H1 (cell line): Measurements from ENCODE around the gene ARHGAP4. TPM values are rescaled to one million over a fixed set of nuclear protein-coding genes. Genes with fewer than 3 reads are reported as not detected.

ENCODE experiments used
- CTCF ChIA-PET: fragments of 300-600 bp; sonication (Branson Sonifier 250); formaldehyde crosslinking; loops from one replicate; lab custom pipeline; 2021; ENCODE audit not compliant: partially characterized antibody; lab: Charles Lee
- POLR2A ChIA-PET: fragments of 300-600 bp; sonication (Branson Sonifier 250); formaldehyde crosslinking; loops from one replicate; lab custom pipeline; 2021; ENCODE audit warnings: inconsistent platforms; ENCODE audit not compliant: partially characterized antibody; lab: Charles Lee
- DNase-seq, 2 experiments: peaks; one replicate each; pipeline versions ENCODE4 v3.0.0 to v3.0.0-alpha.2; 2010 to 2022; ENCODE audit warnings: low spot score in 2 of 2, low read depth in 1 of 2, mixed read lengths in 1 of 2
- FAIRE-seq: peaks from 2 replicates; lab custom pipeline; 2011; peaks lifted over from hg19 to GRCh38; lab: Jason Lieb, UNC
- H2AFZ ChIP-seq: 2 replicates; pipeline ENCODE4 v1.8.1; 2012; ENCODE audit warnings: low read length, inconsistent platforms
- H2AK5ac ChIP-seq: 2 replicates; pipeline ENCODE4 v1.6.1; 2013; ENCODE audit warnings: low read depth, low read length
- H2BK120ac ChIP-seq: replicated peaks from 2 replicates; pipeline ENCODE3; 2013; ENCODE audit warnings: low read depth, low read length, inconsistent platforms
- H2BK12ac ChIP-seq: 2 replicates; pipeline ENCODE4 v1.6.1; 2013; ENCODE audit warnings: low read depth, low read length
- H2BK15ac ChIP-seq: 2 replicates; pipeline ENCODE4 v1.6.1; 2013; ENCODE audit warnings: low read length
- H2BK20ac ChIP-seq: 2 replicates; pipeline ENCODE4 v1.6.1; 2013; ENCODE audit warnings: low read length
- H2BK5ac ChIP-seq: 2 replicates; pipeline ENCODE4 v1.6.1; 2013; ENCODE audit warnings: low read depth, low read length
- H3K14ac ChIP-seq: 2 replicates; pipeline ENCODE4 v1.6.1; 2013; ENCODE audit warnings: inconsistent platforms; ENCODE audit not compliant: insufficient read length
- H3K18ac ChIP-seq: 2 replicates; pipeline ENCODE4 v1.6.1; 2013; ENCODE audit warnings: low read length; ENCODE audit errors: extremely low read depth
- H3K23ac ChIP-seq: 2 replicates; pipeline ENCODE4 v1.6.1; 2013; ENCODE audit warnings: inconsistent platforms; ENCODE audit not compliant: insufficient read length
- H3K23me2 ChIP-seq: 2 replicates; pipeline ENCODE4 v1.6.1; 2013; ENCODE audit warnings: low read depth, low read length
- H3K27ac ChIP-seq: 2 replicates; pipeline ENCODE4 v1.6.1; 2011; ENCODE audit warnings: low read depth, low read length, inconsistent platforms
- H3K27me3 ChIP-seq, 4 experiments: replicated peaks in 1 of 4; 1 replicate in 1 of 4; 2 replicates in 3 of 4; pipeline versions ENCODE4 v1.6.1 to v1.8.1; 2011 to 2013; ENCODE audit warnings: low read length in 3 of 4, mild to moderate bottlenecking in 3 of 4, inconsistent platforms in 2 of 4, mixed read lengths in 2 of 4, moderate library complexity in 1 of 4; ENCODE audit not compliant: control insufficient read depth in 3 of 4, insufficient read depth in 3 of 4; ENCODE audit errors: extremely low read depth in 1 of 4
- H3K36me3 ChIP-seq, 4 experiments: 2 replicates each; pipeline versions ENCODE4 v1.6.1 to v1.8.1; 2011 to 2013; ENCODE audit warnings: mild to moderate bottlenecking in 4 of 4, low read length in 3 of 4, moderate library complexity in 2 of 4, control low read depth in 1 of 4, inconsistent platforms in 1 of 4; ENCODE audit not compliant: insufficient read depth in 4 of 4, control insufficient read depth in 2 of 4
- H3K4ac ChIP-seq: replicated peaks from 2 replicates; pipeline ENCODE3; 2013; ENCODE audit warnings: low read length, low read depth, mixed read lengths, inconsistent platforms; ENCODE audit not compliant: insufficient read length
- H3K4me1 ChIP-seq, 4 experiments: replicated peaks in 1 of 4; 1 replicate in 1 of 4; 2 replicates in 3 of 4; pipeline versions ENCODE4 v1.6.1 to v1.8.1; 2011 to 2013; ENCODE audit warnings: low read length in 3 of 4, inconsistent platforms in 2 of 4, mixed read lengths in 1 of 4; ENCODE audit not compliant: insufficient read depth in 4 of 4, control insufficient read depth in 3 of 4
- H3K4me2 ChIP-seq, 2 experiments: 2 replicates each; pipeline versions ENCODE4 v1.6.1 to v1.8.1; 2011 to 2013; ENCODE audit warnings: low read depth in 2 of 2, low read length in 2 of 2, control low read depth in 1 of 2, inconsistent platforms in 1 of 2, mild to moderate bottlenecking in 1 of 2; ENCODE audit not compliant: insufficient read depth in 1 of 2
- H3K4me3 ChIP-seq, 4 experiments: fragments of 200-600, 300-600 bp in 1 of 4; sonication (generic), shearing (Covaris generic), sonication (Bioruptor Twin) in 1 of 4; 2 replicates each; pipeline versions ENCODE4 v1.5.1 to v1.8.1; 2011 to 2016; ENCODE audit warnings: low read length in 4 of 4, low read depth in 3 of 4, control low read depth in 2 of 4, inconsistent platforms in 2 of 4, mild to moderate bottlenecking in 2 of 4, mixed read lengths in 1 of 4, moderate library complexity in 1 of 4; ENCODE audit not compliant: insufficient read depth in 2 of 4; ENCODE audit errors: extremely low read depth in 1 of 4
- H3K56ac ChIP-seq: replicated peaks from 2 replicates; pipeline ENCODE3; 2013; ENCODE audit warnings: low read depth, mild to moderate bottlenecking, mixed read lengths, low read length, inconsistent platforms; ENCODE audit not compliant: insufficient read length
- H3K79me1 ChIP-seq: 2 replicates; pipeline ENCODE4 v1.6.1; 2013; ENCODE audit warnings: low read depth, low read length, control low read depth
- H3K79me2 ChIP-seq, 2 experiments: 2 replicates each; pipeline versions ENCODE4 v1.6.1 to v1.8.1; 2012 to 2013; ENCODE audit warnings: low read length in 2 of 2, mild to moderate bottlenecking in 2 of 2, inconsistent platforms in 1 of 2; ENCODE audit not compliant: insufficient read depth in 2 of 2, control insufficient read depth in 1 of 2
- H3K9ac ChIP-seq, 4 experiments: replicated peaks in 1 of 4; 1 replicate in 1 of 4; 2 replicates in 3 of 4; pipeline versions ENCODE4 v1.6.1 to v1.8.1; 2011 to 2013; ENCODE audit warnings: low read depth in 3 of 4, low read length in 3 of 4, control low read depth in 2 of 4, mild to moderate bottlenecking in 2 of 4, moderate library complexity in 2 of 4, inconsistent platforms in 1 of 4; ENCODE audit errors: extremely low read depth in 1 of 4
- H3K9me3 ChIP-seq, 2 experiments: 2 replicates each; pipeline versions ENCODE4 v1.6.1 to v1.8.1; 2012 to 2013; ENCODE audit warnings: mild to moderate bottlenecking in 2 of 2, moderate library complexity in 2 of 2, control low read depth in 1 of 2, inconsistent platforms in 1 of 2, low read depth in 1 of 2, low read length in 1 of 2, mixed read lengths in 1 of 2; ENCODE audit not compliant: insufficient read depth in 2 of 2
- H4K20me1 ChIP-seq, 2 experiments: replicated peaks in 1 of 2; 2 replicates each; pipeline versions ENCODE3 to v1.8.1; 2011 to 2013; ENCODE audit warnings: inconsistent platforms in 2 of 2, low read length in 2 of 2, mild to moderate bottlenecking in 1 of 2; ENCODE audit not compliant: insufficient read depth in 2 of 2, control insufficient read depth in 1 of 2
- H4K5ac ChIP-seq: 2 replicates; pipeline ENCODE4 v1.6.1; 2013; ENCODE audit warnings: low read length, low read depth, mixed read lengths, inconsistent platforms; ENCODE audit not compliant: insufficient read length
- H4K8ac ChIP-seq: 2 replicates; pipeline ENCODE4 v1.8.0; 2013; ENCODE audit warnings: mild to moderate bottlenecking, moderate library complexity, low read length, inconsistent platforms; ENCODE audit not compliant: insufficient read depth; ENCODE audit errors: extremely low read depth
- H4K91ac ChIP-seq: replicated peaks from 2 replicates; pipeline ENCODE3; 2013; ENCODE audit warnings: low read length, mixed read lengths, inconsistent platforms; ENCODE audit not compliant: insufficient read length
- ASH2L ChIP-seq: fragments of 200-600, 300-600 bp; sonication (generic); IDR thresholded peaks from one replicate; pipeline ENCODE4 v1.7.1; 2017; ENCODE audit warnings: low read length
- BCL11A ChIP-seq, 2 experiments: IDR thresholded peaks; one replicate each; pipeline ENCODE4 v1.6.1; 2011; ENCODE audit warnings: low read depth in 2 of 2, low read length in 2 of 2, mild to moderate bottlenecking in 2 of 2
- CBX5 ChIP-seq: fragments of 300-800, 300-1000 bp; sonication (generic); IDR thresholded peaks from 2 replicates; pipeline ENCODE4 v1.7.1; 2016; ENCODE audit warnings: antibody characterized with exemption, low read length, low read depth
- CREB1 ChIP-seq: IDR thresholded peaks from 2 replicates; pipeline ENCODE4 v1.6.1; 2012; ENCODE audit warnings: inconsistent platforms
- EP300 ChIP-seq, 2 experiments: IDR thresholded peaks; 1 replicate in 1 of 2; 2 replicates in 1 of 2; pipeline ENCODE4 v1.6.1; 2011 to 2012; ENCODE audit warnings: low read depth in 2 of 2, low read length in 2 of 2, mild to moderate bottlenecking in 2 of 2, borderline replicate concordance in 1 of 2, inconsistent platforms in 1 of 2, moderate library complexity in 1 of 2
- EZH2 ChIP-seq: fragments of 200-600 bp; sonication (generic); IDR thresholded peaks from 2 replicates; pipeline ENCODE4 v1.7.1; 2012; ENCODE audit warnings: low read depth, mild to moderate bottlenecking, moderate library complexity, low read length, inconsistent platforms; ENCODE audit not compliant: severe bottlenecking
- KDM4A ChIP-seq: IDR thresholded peaks from one replicate; pipeline ENCODE4 v1.7.1; 2012; ENCODE audit warnings: low read depth, mild to moderate bottlenecking, moderate library complexity, low read length, inconsistent platforms; ENCODE audit not compliant: severe bottlenecking
- NANOG ChIP-seq: IDR thresholded peaks from 2 replicates; pipeline ENCODE4 v1.6.1; 2011; ENCODE audit warnings: low read length, low read depth, mild to moderate bottlenecking, inconsistent platforms; ENCODE audit not compliant: insufficient read depth, poor library complexity, severe bottlenecking
- NRF1 ChIP-seq: IDR thresholded peaks from 2 replicates; pipeline ENCODE4 v1.6.1; 2011; ENCODE audit warnings: mild to moderate bottlenecking, low read depth, low read length, improper control_type of control experiment
- POLR2AphosphoS5 ChIP-seq: IDR thresholded peaks from 2 replicates; pipeline ENCODE4 v1.6.1; 2011; ENCODE audit warnings: low read depth, low read length
- TBP ChIP-seq: IDR thresholded peaks from 2 replicates; pipeline ENCODE4 v1.6.1; 2011; ENCODE audit warnings: low read depth, low read length, improper control_type of control experiment
- TEAD4 ChIP-seq: IDR thresholded peaks from 2 replicates; pipeline ENCODE4 v1.6.1; 2012; ENCODE audit warnings: low read depth, low read length, inconsistent platforms, mixed read lengths
- ZNF274 ChIP-seq: IDR thresholded peaks from 2 replicates; pipeline ENCODE4 v1.7.0; 2012; ENCODE audit warnings: low read length, borderline replicate concordance; ENCODE audit errors: extremely low read depth
- WGBS, 2 experiments: shearing (Covaris generic) in 1 of 2; methylation state at CpG; one replicate each; pipeline versions ENCODE4 v1.1.6 to v1.1.7; 2013 to 2015; ENCODE audit warnings: low lambda C conversion rate in 2 of 2, mixed read lengths in 2 of 2, inconsistent platforms in 1 of 2, low coverage in 1 of 2, missing lambda C conversion rate in 1 of 2; ENCODE audit not compliant: insufficient replicate concordance in 2 of 2, insufficient coverage in 1 of 2, insufficient read length in 1 of 2; ENCODE audit errors: extremely low coverage in 1 of 2, missing lambda C conversion rate in 1 of 2; 5-methylcytosine and 5-hydroxymethylcytosine counted together
- polyA plus RNA-seq, 7 experiments: library from polyadenylated mRNA; depleted of rRNA in 3 of 7; stranded (reverse) in 5 of 7; unstranded in 2 of 7; fragments of >200 nt in 5 of 7; fragments of 200-250 nt in 2 of 7; gene quantifications; 1 replicate in 5 of 7; 2 replicates in 1 of 7; 4 replicates in 1 of 7; pipeline versions ENCODE4 v1.2.1 to v1.2.3, GENCODE V29; 2011 to 2013; ENCODE audit warnings: missing spikeins in 2 of 7, mixed read lengths in 2 of 7
- total RNA-seq: library from RNA; stranded (reverse); fragmentation: NEBNext Ultra II Directional; extraction: Animal tissue kit (Norgen Biotek cat#: 25700); gene quantifications from 2 replicates; pipeline ENCODE4 v1.2.1, GENCODE V29; 2021

ARHGAP4 gene
- total and polyA plus RNA-seq, 2 of the 8 experiments (the other 6 are each of a cell fraction or from before 2014, with no cell fraction given) = 23.9 to 26.0 TPM

- H3K4me1 ChIP-seq = peaks cover 0 to 16% (median 0%) of the 10 kb centered on the region in 4 experiments; a peak in 3 of 7 replicates
- H4K5ac ChIP-seq = no peak overlapping the region
- no peak for FAIRE-seq
- H3K4me3 ChIP-seq = no peak overlapping the region
- ChIA-PET CTCF (interaction anchor here (0.7 to 1.0 kb wide), 2 partner anchors 22 to 101 kb away, joined by 3 read pairs; no protein-coding TSS in a partner anchor), POLR2A (interaction anchor here (1.0 to 1.5 kb wide), 3 partner anchors 14 to 67 kb away, joined by 3 to 4 read pairs (median 4); partner anchors contain the start of genes IDH3G, L1CAM and SSR4)
- 96% methylated on average over 10 of the region's 21 CpGs; no CpG with 5 or more reads in 1 of the 2 experiments for WGBS, 2 experiments
- no peak overlapping the region for H3K18ac ChIP-seq
- no peak overlapping the region for H2BK120ac ChIP-seq
- H4K91ac ChIP-seq = no peak overlapping the region
- no peak overlapping the region for H3K56ac ChIP-seq
- no peak overlapping the region for H3K23ac ChIP-seq
- no peak overlapping the region for H3K14ac ChIP-seq
- no peak overlapping the region for H2BK15ac ChIP-seq
- no peak overlapping the region for H3K9ac ChIP-seq
- H3K79me2 ChIP-seq = no peaks in the 10 kb centered on the region
- H3K27ac ChIP-seq = no peak overlapping the region
- no peaks in the 10 kb centered on the region; a peak in 1 of 7 replicates for H3K27me3 ChIP-seq
- H3K79me1 ChIP-seq = no peaks in the 10 kb centered on the region
- H4K20me1 ChIP-seq = no peaks in the 10 kb centered on the region
- no peak overlapping the region for H3K4ac ChIP-seq
- no peak overlapping the region for H2BK5ac ChIP-seq
- no peak for DNase-seq
- no peaks in the 10 kb centered on the region for H3K23me2 ChIP-seq
- H2BK20ac ChIP-seq = no peak overlapping the region
- no peak overlapping the region for H4K8ac ChIP-seq
- no peak overlapping the region for H2AFZ ChIP-seq
- H3K36me3 ChIP-seq = peaks cover 0 to 9% (median under 1%) of the 10 kb centered on the region in 4 experiments; a peak in 1 of 8 replicates
- H2AK5ac ChIP-seq = no peak overlapping the region
- H2BK12ac ChIP-seq = no peak overlapping the region
- H3K4me2 ChIP-seq = no peak overlapping the region
- H3K9me3 ChIP-seq = no peaks in the 10 kb centered on the region
- TF ChIP-seq ZNF274 = no peak
- no peak for TF ChIP-seq KDM4A
- TF ChIP-seq BCL11A (IDR thresholded peaks at IDR 0.05; ENCODE audit: low read depth in 2 of 2, low read length in 2 of 2) = no peak
- TF ChIP-seq CREB1 = no peak
- TF ChIP-seq EZH2 = no peak
- TF ChIP-seq ASH2L = no peak
- no peak for TF ChIP-seq NANOG
- TF ChIP-seq CBX5 = no peak
- TF ChIP-seq TBP = no peak
- no peak for TF ChIP-seq TEAD4
- TF ChIP-seq POLR2AphosphoS5 = no peak
- TF ChIP-seq EP300 (IDR thresholded peaks at IDR 0.05; ENCODE audit: borderline replicate concordance in 1 of 2, low read depth in 2 of 2, low read length in 2 of 2) = no peak
- no peak for TF ChIP-seq NRF1
Observed at GRCh38 chrX:153861733-153862310, 64.2 kb downstream of the ARHGAP4 start.
